Pancreas (tissue), 10 donors: ENCODE data around the gene TTC38. TPM values are rescaled to one million over a fixed set of nuclear protein-coding genes. Genes with fewer than 3 reads are reported as not detected.
A peak's percentile ranks its signal among the peaks of the same experiment; 100 is the strongest.

Source experiments
- ATAC-seq, 4 donors: fragments of 200-7000 bp; cut with Tn5 transposase; one replicate each; pipeline versions ENCODE4 v1.8.0 to v1.9.1; 2020; ENCODE audit warnings: mild to moderate bottlenecking in 4 of 4, moderate library complexity in 4 of 4
- DNase-seq, 6 donors: peaks; one replicate each; pipeline ENCODE4 v3.0.0-alpha.2; 2020
- FAIRE-seq: peaks from 2 replicates; lab custom pipeline; 2012; peaks lifted over from hg19 to GRCh38; lab: Jason Lieb, UNC
- H3K27ac ChIP-seq, 4 donors: fragments of 200-600 bp; sonication (generic); 1 replicate in 3 of 4; 2 replicates in 1 of 4; pipeline versions ENCODE4 v1.5.0 to v1.8.0; 2020
- H3K27me3 ChIP-seq, 4 donors: fragments of 200-600 bp; one replicate each; pipeline ENCODE4 v1.8.0; 2021
- H3K36me3 ChIP-seq, 3 donors: fragments of 200-600 bp; sonication (generic) in 1 of 3; one replicate each; pipeline versions ENCODE4 v1.5.0 to v1.8.0; 2020 to 2021
- H3K4me1 ChIP-seq, 3 donors: fragments of 200-600 bp; one replicate each; pipeline ENCODE4 v1.8.0; 2021
- H3K4me3 ChIP-seq, 4 donors: fragments of 200-600 bp; sonication (generic) in 2 of 4; one replicate each; pipeline versions ENCODE4 v1.5.0 to v1.8.0; 2020 to 2021
- H3K9me3 ChIP-seq, 4 donors: fragments of 200-600 bp; one replicate each; pipeline ENCODE4 v1.8.0; 2021
- CTCF ChIP-seq, 4 donors: fragments of 200-600 bp; sonication (generic) in 3 of 4; IDR thresholded peaks; one replicate each; pipeline versions ENCODE4 v1.5.0 to v1.8.0; 2021; ENCODE audit warnings: antibody characterized with exemption in 4 of 4
- WGBS, 2 donors: extraction: QIAGEN DNeasy Blood & Tissue Kit; methylation state at CpG; one replicate each; pipeline ENCODE4 v1.1.7; 2013; 5-methylcytosine and 5-hydroxymethylcytosine counted together
- intact Hi-C, 3 donors: fragments of 100-400 bp; cut with DNase I; formaldehyde crosslinking; loops; one replicate each; pipeline versions ENCODE4 v1.11.1 to v1.14.2; 2022
- polyA plus RNA-seq, 2 donors: library from polyadenylated mRNA; stranded (reverse); fragments of 200-250 nt; gene quantifications; one replicate each; pipeline ENCODE4 v1.2.3, GENCODE V29; 2013
- total RNA-seq, 6 donors: library from RNA; stranded (reverse); fragmentation: NEBNext Ultra II Directional in 4 of 6; extraction: Animal tissue kit (Norgen Biotek cat#: 25700) in 4 of 6; gene quantifications; one replicate each; pipeline versions ENCODE4 v1.2.1 to v1.2.4, GENCODE V29; 2021 to 2023
- donor health status: healthy with polysubstance abuse.
- donor health status: DM: no; HTN: no; CAD: no; lungs with moderate emphysema.
- donor health status: DM: no; HTN: no; CAD: no.
- donor health status: control.
- donor health status: control.
- donor health status: Bipolar disorder and iron deficiency.
- donor health status: DM: yes; HTN: yes; CAD: no.
- donor health status: DM: no; HTN: no; CAD: no.
- donor health status: DM: no; HTN: no; CAD: no.
- donor health status: DM: yes; HTN: yes; CAD: no.

TTC38 gene
- total and polyA plus RNA-seq, 8 donors, result 18.6 to 32.8 (median 23.3) TPM

- FAIRE-seq, result no peak
- Histone ChIP-seq H3K27me3 (no peaks in the 10 kb centered on the region), H3K27ac (no peak overlapping the region), H3K4me1 (no peaks in the 10 kb centered on the region), H3K9me3 (no peaks in the 10 kb centered on the region), H3K4me3 (no peak overlapping the region), H3K36me3 (peaks cover 0 to 11% (median 5%) of the 10 kb centered on the region in 3 donors)
- WGBS, 2 donors, result 31 to 36% methylated on average over 9 of the region's 9 CpGs
- TF ChIP-seq CTCF (IDR thresholded peaks at IDR 0.05), result no peak
- peak; percentile 53 to 82 (median 74) for DNase-seq
- ATAC-seq, result peak; percentile 97 to 98 (median 98)
- intact Hi-C loops, result no loop called here
Observed at GRCh38 chr22:46233231-46233630, 34.6 kb upstream of the TTC38 start.

DNA sequence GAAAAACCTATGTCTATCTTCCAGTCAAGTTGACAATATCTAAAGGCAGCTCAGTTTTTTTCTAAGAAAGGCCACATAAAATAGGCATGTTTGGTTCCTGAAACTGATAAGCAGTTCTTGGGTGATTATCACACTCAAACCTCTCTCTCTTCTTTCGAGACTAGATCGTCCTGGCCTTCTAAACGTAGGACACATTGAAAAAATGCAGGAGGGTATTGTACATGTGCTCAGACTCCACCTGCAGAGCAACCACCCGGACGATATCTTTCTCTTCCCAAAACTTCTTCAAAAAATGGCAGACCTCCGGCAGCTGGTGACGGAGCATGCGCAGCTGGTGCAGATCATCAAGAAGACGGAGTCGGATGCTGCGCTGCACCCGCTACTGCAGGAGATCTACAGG is 32.8 kb upstream of the TTC38 start:
- TF ChIP-seq CTCF (IDR thresholded peaks at IDR 0.05), result no peak
- WGBS, 2 donors, result 88 to 89% methylated on average over 12 of the region's 12 CpGs
- FAIRE-seq, result no peak
- Histone ChIP-seq H3K4me1 (no peaks in the 10 kb centered on the region), H3K27ac (no peak overlapping the region), H3K36me3 (peaks cover 0 to 11% (median 5%) of the 10 kb centered on the region in 3 donors), H3K9me3 (no peaks in the 10 kb centered on the region), H3K4me3 (no peak overlapping the region), H3K27me3 (no peaks in the 10 kb centered on the region)
- intact Hi-C loops, result no loop called here
- no peak for ATAC-seq
- DNase-seq, result no peak

- no peak for DNase-seq
- WGBS, 2 donors, result 88 to 95% methylated on average over 12 of the region's 12 CpGs
- no peak overlapping the region for H3K4me3 ChIP-seq
- intact Hi-C loops, result no loop called here
- H3K4me1 ChIP-seq, result peaks cover 0 to 8% (median 0%) of the 10 kb centered on the region in 3 donors
- no peak overlapping the region for H3K27ac ChIP-seq
- FAIRE-seq, result no peak
- H3K36me3 ChIP-seq, result peaks cover 0 to 5% (median 0%) of the 10 kb centered on the region in 3 donors
- H3K27me3 ChIP-seq, result no peaks in the 10 kb centered on the region
- no peak for ATAC-seq
- H3K9me3 ChIP-seq, result no peaks in the 10 kb centered on the region
- TF ChIP-seq CTCF (IDR thresholded peaks at IDR 0.05), result no peak
Observed at GRCh38 chr22:46237453-46238124, 30.2 kb upstream of the TTC38 start.

DNA sequence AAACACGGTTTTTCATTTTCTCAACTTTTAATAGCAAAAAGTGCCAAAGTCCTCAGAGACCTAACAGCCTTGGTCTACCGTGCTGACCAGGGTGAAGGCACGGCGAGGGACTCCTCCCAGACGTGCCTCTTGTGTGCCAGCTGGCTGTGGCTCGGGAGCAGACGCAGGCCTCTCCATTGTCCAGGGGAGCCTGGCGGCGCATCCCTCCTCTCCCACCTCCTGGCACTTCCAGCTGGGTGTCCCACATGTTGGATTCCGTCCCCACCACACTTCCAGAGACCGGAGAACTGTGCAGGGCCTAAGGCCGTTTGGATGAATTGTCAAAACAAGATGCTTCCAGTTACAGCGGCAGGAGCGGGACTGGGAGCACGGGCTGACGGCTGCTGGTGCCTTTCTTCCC is 29.3 kb upstream of the TTC38 start:
- no peak overlapping the region for H3K27ac ChIP-seq
- peaks cover 0 to 5% (median 0%) of the 10 kb centered on the region in 3 donors for H3K36me3 ChIP-seq

More for the DNA sequence above, 29.3 kb upstream of the TTC38 start:
- Histone ChIP-seq H3K9me3 (no peaks in the 10 kb centered on the region), H3K4me1 (peaks cover 0 to 8% (median 0%) of the 10 kb centered on the region in 3 donors), H3K4me3 (no peak overlapping the region), H3K27me3 (no peaks in the 10 kb centered on the region)
- DNase-seq (no peak), ATAC-seq (no peak), FAIRE-seq (no peak)
- 92% methylated on average over 16 of the region's 16 CpGs for WGBS, 2 donors
- no peak for TF ChIP-seq CTCF (IDR thresholded peaks at IDR 0.05)
- intact Hi-C loops, result no loop called here
